GM12873 (cell line): ENCODE data around the gene MARK3.

ENCODE experiments used
- CTCF ChIP-seq: IDR thresholded peaks from 2 replicates; pipeline ENCODE4 v1.5.1; 2012; ENCODE audit warnings: low read depth, mild to moderate bottlenecking, moderate library complexity, low read length, control low read depth; ENCODE audit not compliant: insufficient read depth; ENCODE audit errors: missing control alignments

MARK3 gene

DNA sequence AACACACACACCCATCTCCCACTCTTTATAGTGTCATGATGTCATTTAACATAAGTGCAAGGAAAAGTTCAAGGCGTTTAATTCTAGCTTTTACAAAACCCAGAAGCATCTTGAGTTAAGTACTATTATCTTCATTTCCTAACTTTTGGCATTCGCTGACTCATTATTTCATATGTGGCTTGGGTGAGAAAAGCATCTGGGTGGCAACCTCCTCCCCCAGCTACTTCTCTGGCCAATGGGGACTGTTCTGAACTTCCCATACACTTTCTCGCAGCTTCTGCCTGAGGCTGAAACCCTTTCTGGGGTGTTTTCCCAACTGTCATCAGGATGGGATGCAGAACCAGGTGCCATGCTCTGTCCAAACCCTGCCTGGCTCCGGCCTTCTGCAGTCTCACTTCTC, 2.8 kb upstream of the MARK3 start:
- no peak for TF ChIP-seq CTCF

GRCh38 chr14:103384450-103385151, 614 bp upstream of the MARK3 start:
- no peak for TF ChIP-seq CTCF

GRCh38 chr14:103385929-103386712, 906 bp downstream of the MARK3 start:
- no peak for TF ChIP-seq CTCF

DNA sequence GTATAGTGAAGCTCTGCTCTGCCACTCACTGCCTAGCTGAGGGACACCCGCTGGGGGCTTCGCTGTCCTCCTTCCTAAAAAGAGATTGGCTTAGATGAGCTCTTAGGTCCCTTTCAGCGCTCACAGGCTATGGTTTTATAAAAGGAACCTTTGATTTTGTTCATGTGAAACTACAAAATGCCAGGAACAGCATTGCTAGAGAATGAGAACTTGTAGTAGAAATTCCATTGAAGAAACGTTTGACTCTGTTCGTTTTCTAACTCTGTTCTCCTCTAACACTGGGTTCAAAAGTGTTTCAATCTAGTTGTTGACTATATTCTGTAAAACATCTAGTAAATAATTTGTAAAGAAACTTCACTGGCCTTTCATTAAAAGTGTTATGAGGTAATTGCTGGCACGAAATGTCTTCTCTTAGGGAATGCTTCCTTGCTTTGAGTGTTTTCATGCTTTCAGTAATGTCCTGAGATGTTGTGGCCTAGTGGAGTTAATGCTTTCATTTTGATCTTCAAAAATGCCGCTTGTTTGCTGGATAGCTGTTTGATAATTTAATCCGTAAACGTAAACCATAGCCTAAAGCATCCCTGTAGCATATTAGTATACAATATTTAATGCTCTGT, 1.6 kb downstream of the MARK3 start:
- no peak for TF ChIP-seq CTCF

DNA sequence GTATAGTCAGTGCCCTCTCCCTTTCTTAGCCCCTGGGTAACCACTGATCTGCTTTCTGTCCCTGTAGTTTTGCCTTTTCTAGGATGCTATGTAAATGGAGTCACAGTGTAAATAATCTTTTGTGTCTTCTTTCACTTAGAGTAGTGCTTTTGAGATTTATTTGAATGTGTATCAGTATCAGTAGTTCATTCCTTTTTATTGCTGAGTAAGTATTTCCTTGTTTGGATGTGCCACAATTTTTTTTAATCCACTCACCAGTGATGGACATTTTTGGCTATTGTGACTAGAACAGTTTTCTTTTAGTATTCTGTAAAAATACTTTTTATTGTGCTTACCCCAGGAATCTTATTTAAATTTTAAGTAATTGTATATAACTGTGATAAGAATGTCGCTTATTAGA, 3.4 kb downstream of the MARK3 start:
- no peak for TF ChIP-seq CTCF

- TF ChIP-seq CTCF: no peak
These were observed 5.4 kb downstream of the MARK3 start for GRCh38 chr14:103390605-103391004.

- peak; percentile 69 for TF ChIP-seq CTCF
These were observed 5.8 kb downstream of the MARK3 start for GRCh38 chr14:103391048-103391447.
